Activated gamma-delta T cell (primary cell): ENCODE measurements around the gene WASF2.
A peak's percentile ranks its signal among the peaks of the same experiment; 100 is the strongest.
"Not testable (repeated sequence)": the region's sequence is repeated elsewhere in the genome, so short reads cannot be mapped to it uniquely, and the experiment has no call there.

Experiments used
- DNase-seq: peaks from one replicate; lab custom pipeline; 2025; lab: John Stamatoyannopoulos, UW
- total RNA-seq, 2 donors: gene quantifications; one replicate each; lab custom pipeline; 2026; lab: John Stamatoyannopoulos, UW

The WASF2 gene
- 123 to 124 reads per million in 2 donors for total RNA-seq

GRCh38 chr1:27489973-27490741, at the start of gene WASF2:
TSS of gene WASF2 (minus strand) at chr1:27490167. CDS start at chr1:27428890, 61,277 bp downstream.
- peak; percentile 87 for DNase-seq

- DNase-seq: no peak
Observed at GRCh38 chr1:27538793-27539192, 48.8 kb upstream of the WASF2 start.

- not testable (repeated sequence) for DNase-seq
Observed at GRCh38 chr1:27538305-27538676, 48.3 kb upstream of the WASF2 start.

- no peak for DNase-seq
Observed at GRCh38 chr1:27536767-27537166, 46.8 kb upstream of the WASF2 start.

- DNase-seq: no peak
Observed at GRCh38 chr1:27536010-27536757, 46.2 kb upstream of the WASF2 start.

GRCh38 chr1:27535386-27535785, 45.4 kb upstream of the WASF2 start:
- DNase-seq: no peak

GRCh38 chr1:27531959-27532685, 42.2 kb upstream of the WASF2 start:
- no peak for DNase-seq

- no peak for DNase-seq
Observed at GRCh38 chr1:27530192-27530591, 40.2 kb upstream of the WASF2 start.

GRCh38 chr1:27529704-27530018, 39.7 kb upstream of the WASF2 start:
- DNase-seq: no peak

GRCh38 chr1:27528818-27529703, 39.1 kb upstream of the WASF2 start:
- DNase-seq: no peak

GRCh38 chr1:27527890-27528817, 38.2 kb upstream of the WASF2 start:
- DNase-seq: no peak

- no peak for DNase-seq
Observed at GRCh38 chr1:27527223-27527889, 37.4 kb upstream of the WASF2 start.

GRCh38 chr1:27526569-27527222, 36.7 kb upstream of the WASF2 start:
- DNase-seq: no peak

- no peak for DNase-seq
Observed at GRCh38 chr1:27525296-27526272, 35.6 kb upstream of the WASF2 start.

- no peak for DNase-seq
Observed at GRCh38 chr1:27523337-27524020, 33.5 kb upstream of the WASF2 start.

GRCh38 chr1:27522432-27523336, 32.7 kb upstream of the WASF2 start:
- DNase-seq: peak; percentile 58
